IMR-90 (cell line): ENCODE data around the gene TPRKB.

ENCODE experiments used
- CEBPB ChIP-seq: IDR thresholded peaks from 2 replicates; pipeline ENCODE4 v1.6.1; 2012; ENCODE audit warnings: low read depth, low read length, improper control_type of control experiment
- MXI1 ChIP-seq: IDR thresholded peaks from 2 replicates; pipeline ENCODE4 v1.6.1; 2012; ENCODE audit warnings: low read depth, mild to moderate bottlenecking, low read length, moderate library complexity, borderline replicate concordance
- POLR2A ChIP-seq: IDR thresholded peaks from 2 replicates; pipeline ENCODE4 v1.6.1; 2012; ENCODE audit warnings: mild to moderate bottlenecking, low read depth, low read length
- RCOR1 ChIP-seq: IDR thresholded peaks from 2 replicates; pipeline ENCODE4 v1.6.1; 2012; ENCODE audit warnings: mild to moderate bottlenecking, low read length, improper control_type of control experiment; ENCODE audit not compliant: insufficient replicate concordance
- SMC3 ChIP-seq: fragments of 150-350 bp; IDR thresholded peaks from 2 replicates; pipeline ENCODE4 v1.6.1; 2016; ENCODE audit warnings: low read depth, mild to moderate bottlenecking, antibody characterized with exemption, low read length, moderate library complexity
- TF ChIP-seq, protein P1 (sequence below): conservative IDR thresholded peaks from 2 replicates; pipeline ENCODE4 v1.5.1; 2012; ENCODE audit warnings: mild to moderate bottlenecking, low read depth, low read length, improper control_type of control experiment

DNA sequence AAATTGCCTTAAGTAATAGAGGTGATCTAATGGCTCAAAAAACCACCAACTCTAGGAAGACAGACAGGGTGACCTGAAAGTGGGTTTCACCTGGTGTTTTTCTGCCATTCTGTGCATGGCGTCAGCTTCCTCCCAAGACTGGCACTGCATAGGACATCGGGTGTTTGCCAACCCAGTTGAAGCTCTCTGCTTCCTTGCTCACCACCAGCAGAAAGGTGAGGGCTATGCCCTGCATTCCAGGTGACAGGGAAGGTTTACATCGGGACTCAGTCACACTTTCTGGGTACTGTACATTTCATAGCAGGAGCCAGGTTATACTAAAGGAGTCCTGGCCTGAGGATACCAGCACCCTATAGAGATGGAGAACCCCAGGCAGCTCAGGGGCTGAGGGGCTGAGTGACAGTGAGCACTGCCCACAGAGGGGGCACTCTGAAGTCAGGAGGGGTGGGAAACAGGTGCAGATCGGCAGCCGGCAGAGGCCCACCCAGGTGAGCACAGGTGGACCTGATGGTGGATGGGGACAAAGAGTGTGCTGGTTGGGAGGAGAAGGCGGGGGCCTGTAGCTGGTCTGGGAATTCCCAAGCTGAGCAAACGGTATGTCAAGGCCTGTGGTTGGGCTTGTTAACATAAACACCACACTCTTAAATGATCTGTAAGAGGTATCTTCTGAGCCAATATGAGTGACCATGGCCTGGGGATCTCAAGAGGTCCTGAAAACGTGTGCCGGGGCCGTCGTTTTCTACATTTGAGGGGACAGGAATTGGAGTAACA is 18.1 kb downstream of the TPRKB start:
- no peak for TF ChIP-seq SMC3
- TF ChIP-seq, protein P1, sequence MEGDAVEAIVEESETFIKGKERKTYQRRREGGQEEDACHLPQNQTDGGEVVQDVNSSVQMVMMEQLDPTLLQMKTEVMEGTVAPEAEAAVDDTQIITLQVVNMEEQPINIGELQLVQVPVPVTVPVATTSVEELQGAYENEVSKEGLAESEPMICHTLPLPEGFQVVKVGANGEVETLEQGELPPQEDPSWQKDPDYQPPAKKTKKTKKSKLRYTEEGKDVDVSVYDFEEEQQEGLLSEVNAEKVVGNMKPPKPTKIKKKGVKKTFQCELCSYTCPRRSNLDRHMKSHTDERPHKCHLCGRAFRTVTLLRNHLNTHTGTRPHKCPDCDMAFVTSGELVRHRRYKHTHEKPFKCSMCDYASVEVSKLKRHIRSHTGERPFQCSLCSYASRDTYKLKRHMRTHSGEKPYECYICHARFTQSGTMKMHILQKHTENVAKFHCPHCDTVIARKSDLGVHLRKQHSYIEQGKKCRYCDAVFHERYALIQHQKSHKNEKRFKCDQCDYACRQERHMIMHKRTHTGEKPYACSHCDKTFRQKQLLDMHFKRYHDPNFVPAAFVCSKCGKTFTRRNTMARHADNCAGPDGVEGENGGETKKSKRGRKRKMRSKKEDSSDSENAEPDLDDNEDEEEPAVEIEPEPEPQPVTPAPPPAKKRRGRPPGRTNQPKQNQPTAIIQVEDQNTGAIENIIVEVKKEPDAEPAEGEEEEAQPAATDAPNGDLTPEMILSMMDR = no peak
- TF ChIP-seq CEBPB = no peak
- no peak for TF ChIP-seq POLR2A
- TF ChIP-seq MXI1 = no peak
- no peak for TF ChIP-seq RCOR1
